Subcutaneous abdominal adipose tissue (tissue), 5 donors: ENCODE measurements around the gene DCBLD1.

Experiments
- H3K27ac ChIP-seq: one replicate; pipeline ENCODE4 v1.7.0; 2013; ENCODE audit warnings: low read depth, mild to moderate bottlenecking, inconsistent platforms, low read length, moderate library complexity
- H3K27me3 ChIP-seq, 5 donors: one replicate each; pipeline ENCODE4 v1.7.0; 2013; ENCODE audit warnings: low read length in 5 of 5, inconsistent platforms in 1 of 5; ENCODE audit not compliant: control insufficient read depth in 5 of 5, insufficient read depth in 4 of 5
- H3K36me3 ChIP-seq, 5 donors: one replicate each; pipeline ENCODE4 v1.7.0; 2013; ENCODE audit warnings: low read length in 5 of 5; ENCODE audit not compliant: control insufficient read depth in 5 of 5, insufficient read depth in 5 of 5
- H3K4me1 ChIP-seq, 5 donors: one replicate each; pipeline ENCODE4 v1.7.0; 2013; ENCODE audit warnings: low read length in 5 of 5, mild to moderate bottlenecking in 3 of 5, moderate library complexity in 1 of 5; ENCODE audit not compliant: control insufficient read depth in 5 of 5, insufficient read depth in 5 of 5
- H3K4me3 ChIP-seq, 5 donors: one replicate each; pipeline ENCODE4 v1.7.0; 2013; ENCODE audit warnings: low read length in 5 of 5, low read depth in 1 of 5
- H3K9ac ChIP-seq, 5 donors: one replicate each; pipeline ENCODE4 v1.7.0; 2013; ENCODE audit warnings: low read length in 5 of 5, mild to moderate bottlenecking in 4 of 5, moderate library complexity in 3 of 5
- H3K9me3 ChIP-seq, 5 donors: one replicate each; pipeline ENCODE4 v1.7.0; 2013; ENCODE audit warnings: low read length in 5 of 5; ENCODE audit not compliant: control insufficient read depth in 5 of 5
- donor health status: healthy.
- donor health status: healthy.
- donor health status: healthy.
- donor health status: healthy.
- donor health status: healthy.

The DCBLD1 gene

GRCh38 chr6:117550618-117551242 is 68.3 kb downstream of the DCBLD1 start:
- no peaks in the 10 kb centered on the region for H3K27me3 ChIP-seq
- H3K4me3 ChIP-seq = no peak overlapping the region
- H3K4me1 ChIP-seq = peaks cover 0 to 14% (median 9%) of the 10 kb centered on the region in 5 donors
- H3K36me3 ChIP-seq = peaks cover 0 to 26% (median 11%) of the 10 kb centered on the region in 5 donors
- no peaks in the 10 kb centered on the region for H3K9me3 ChIP-seq
- H3K27ac ChIP-seq = no peak overlapping the region
- no peak overlapping the region for H3K9ac ChIP-seq

GRCh38 chr6:117552618-117553017 is 70.1 kb downstream of the DCBLD1 start:
- Histone ChIP-seq H3K27ac (no peak overlapping the region), H3K27me3 (no peaks in the 10 kb centered on the region), H3K4me1 (peaks cover 0 to 13% (median 8%) of the 10 kb centered on the region in 5 donors), H3K4me3 (no peak overlapping the region), H3K9ac (no peak overlapping the region), H3K9me3 (no peaks in the 10 kb centered on the region), H3K36me3 (peaks cover 0 to 7% (median 0%) of the 10 kb centered on the region in 5 donors)

GRCh38 chr6:117553142-117553541 is 70.7 kb downstream of the DCBLD1 start:
- Histone ChIP-seq H3K27ac (no peak overlapping the region), H3K4me3 (no peak overlapping the region), H3K36me3 (peaks cover 0 to 2% (median 0%) of the 10 kb centered on the region in 5 donors), H3K4me1 (peaks cover 0 to 8% (median 5%) of the 10 kb centered on the region in 5 donors), H3K9ac (no peak overlapping the region), H3K9me3 (no peaks in the 10 kb centered on the region), H3K27me3 (no peaks in the 10 kb centered on the region)

GRCh38 chr6:117555262-117555849 is 72.9 kb downstream of the DCBLD1 start:
- peaks cover 0 to 4% (median 0%) of the 10 kb centered on the region in 5 donors for H3K4me1 ChIP-seq
- no peaks in the 10 kb centered on the region for H3K9me3 ChIP-seq
- no peak overlapping the region for H3K27ac ChIP-seq
- H3K27me3 ChIP-seq = no peaks in the 10 kb centered on the region
- H3K36me3 ChIP-seq = peaks cover 0 to 4% (median 0%) of the 10 kb centered on the region in 5 donors
- no peak overlapping the region for H3K9ac ChIP-seq
- H3K4me3 ChIP-seq = no peak overlapping the region

- Histone ChIP-seq H3K36me3 (peaks cover 0 to 4% (median 0%) of the 10 kb centered on the region in 5 donors), H3K27ac (no peak overlapping the region), H3K4me3 (no peak overlapping the region), H3K27me3 (no peaks in the 10 kb centered on the region), H3K4me1 (peaks cover 0 to 4% (median 0%) of the 10 kb centered on the region in 5 donors), H3K9ac (no peak overlapping the region), H3K9me3 (no peaks in the 10 kb centered on the region)
Observed at GRCh38 chr6:117555882-117556498, 73.5 kb downstream of the DCBLD1 start.

GRCh38 chr6:117557951-117558350 is 75.5 kb downstream of the DCBLD1 start:
- H3K9me3 ChIP-seq = no peaks in the 10 kb centered on the region
- H3K4me1 ChIP-seq = peaks cover 0 to 4% (median 0%) of the 10 kb centered on the region in 5 donors
- no peaks in the 10 kb centered on the region for H3K27me3 ChIP-seq
- H3K36me3 ChIP-seq = peaks cover 4 to 17% (median 9%) of the 10 kb centered on the region in 5 donors
- H3K27ac ChIP-seq = no peak overlapping the region
- peak overlapping the region in 1 of 5 donors; percentile 39 for H3K9ac ChIP-seq
- H3K4me3 ChIP-seq = no peak overlapping the region

- Histone ChIP-seq H3K36me3 (peaks cover 5 to 20% (median 15%) of the 10 kb centered on the region in 5 donors), H3K4me3 (no peak overlapping the region), H3K9me3 (no peaks in the 10 kb centered on the region), H3K27me3 (no peaks in the 10 kb centered on the region), H3K27ac (no peak overlapping the region), H3K4me1 (peaks cover 0 to 4% (median 0%) of the 10 kb centered on the region in 5 donors), H3K9ac (no peak overlapping the region)
Observed at GRCh38 chr6:117558818-117559217, 76.3 kb downstream of the DCBLD1 start.

- Histone ChIP-seq H3K27me3 (no peaks in the 10 kb centered on the region), H3K9ac (no peak overlapping the region), H3K4me3 (no peak overlapping the region), H3K36me3 (peaks cover 5 to 21% (median 15%) of the 10 kb centered on the region in 5 donors), H3K27ac (no peak overlapping the region), H3K4me1 (peaks cover 0 to 4% (median 0%) of the 10 kb centered on the region in 5 donors), H3K9me3 (no peaks in the 10 kb centered on the region)
Observed at GRCh38 chr6:117559299-117559698, 76.8 kb downstream of the DCBLD1 start.

GRCh38 chr6:117561128-117561527 is 78.7 kb downstream of the DCBLD1 start:
- Histone ChIP-seq H3K9ac (no peak overlapping the region), H3K4me3 (no peak overlapping the region), H3K27me3 (no peaks in the 10 kb centered on the region), H3K4me1 (peaks cover 0 to 4% (median 0%) of the 10 kb centered on the region in 5 donors), H3K27ac (no peak overlapping the region), H3K36me3 (peaks cover 8 to 39% (median 16%) of the 10 kb centered on the region in 5 donors), H3K9me3 (no peaks in the 10 kb centered on the region)

- Histone ChIP-seq H3K27ac (no peak overlapping the region), H3K9ac (no peak overlapping the region), H3K36me3 (peaks cover 29 to 67% (median 43%) of the 10 kb centered on the region in 5 donors), H3K27me3 (no peaks in the 10 kb centered on the region), H3K4me3 (no peak overlapping the region), H3K9me3 (no peaks in the 10 kb centered on the region), H3K4me1 (no peaks in the 10 kb centered on the region)
Observed at GRCh38 chr6:117564681-117565080, 82.2 kb downstream of the DCBLD1 start.
